ENCODE data around the gene RIT2.

GRCh38 chr18:43061318-43061717 lies 54.2 kb downstream of the RIT2 start:
- TF ChIP-seq PAX5 (IDR thresholded peaks at IDR 0.05; ENCODE audit: insufficient read depth, low read length, severe bottlenecking) (no peak), POLR2AphosphoS5 (IDR thresholded peaks at IDR 0.05; ENCODE audit: low read depth, low read length) (no peak), POLR2A (IDR thresholded peaks at IDR 0.05; ENCODE audit: low read depth, low read length) (no peak)

All from GM12891 (cell line).